Stimulated activated CD4-positive, alpha-beta T cell treated with anti-CD3 and anti-CD28 coated beads, Interleukin-15, amount 100 ng/mL, for 48 hours (primary cell): Measurements from ENCODE around the gene SIAH2.

ENCODE experiments used
- DNase-seq, 2 donors: peaks; one replicate each; pipeline ENCODE4 v3.0.0-alpha.2; 2020; ENCODE audit warnings: low read depth in 2 of 2

The SIAH2 gene

GRCh38 chr3:150775001-150775599 lies 12.1 kb upstream of the SIAH2 start:
- no peak for DNase-seq

DNA sequence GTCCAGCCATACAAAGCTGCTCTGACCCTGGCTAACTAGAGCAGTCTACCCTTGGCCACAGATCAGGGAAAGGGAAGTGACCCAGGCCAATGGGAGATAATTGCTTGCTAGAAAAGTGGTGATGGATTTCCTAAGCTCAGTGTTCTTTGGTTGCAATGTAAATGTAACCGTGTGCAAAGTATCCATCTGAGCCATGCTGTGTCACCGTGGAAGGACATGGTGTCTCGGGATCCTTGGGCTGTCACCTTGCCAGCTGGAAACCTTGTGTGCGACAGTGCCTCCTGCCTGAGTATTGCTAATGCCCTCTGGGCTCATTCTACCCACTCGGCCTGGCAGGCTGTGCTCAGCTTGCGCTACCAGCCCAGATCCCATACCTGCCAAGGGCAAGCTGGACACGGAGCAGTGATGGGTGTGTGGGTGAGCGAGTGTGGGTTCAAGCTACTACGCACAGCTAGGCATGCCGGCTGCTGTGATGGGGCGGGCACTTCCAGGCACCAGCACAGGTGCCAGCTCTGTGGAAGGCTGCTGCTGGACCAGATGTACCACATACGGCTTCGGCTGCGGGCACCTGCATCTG lies 10.7 kb upstream of the SIAH2 start:
- no peak for DNase-seq

GRCh38 chr3:150771600-150771999 lies 8.6 kb upstream of the SIAH2 start:
- DNase-seq, result no peak

DNA sequence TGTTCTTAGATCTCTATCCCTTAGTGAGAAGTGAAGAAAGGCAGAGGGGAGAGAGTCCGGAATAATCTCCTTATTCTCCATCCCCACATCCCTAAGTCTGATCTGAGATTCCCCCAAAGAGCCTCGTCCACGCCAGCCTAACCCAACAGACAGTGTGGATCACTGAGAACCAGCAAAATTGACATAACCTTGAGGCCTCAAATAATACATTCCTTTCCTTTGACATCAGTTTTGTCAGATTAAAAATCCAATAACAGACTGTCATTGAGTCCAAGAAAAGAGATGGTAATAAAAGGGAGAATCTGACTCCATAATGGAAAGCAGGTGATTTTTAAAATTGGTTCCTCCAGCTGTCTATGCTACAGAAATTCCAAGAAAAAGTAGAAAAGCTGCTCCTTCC lies 7.7 kb upstream of the SIAH2 start:
- DNase-seq, result no peak

DNA sequence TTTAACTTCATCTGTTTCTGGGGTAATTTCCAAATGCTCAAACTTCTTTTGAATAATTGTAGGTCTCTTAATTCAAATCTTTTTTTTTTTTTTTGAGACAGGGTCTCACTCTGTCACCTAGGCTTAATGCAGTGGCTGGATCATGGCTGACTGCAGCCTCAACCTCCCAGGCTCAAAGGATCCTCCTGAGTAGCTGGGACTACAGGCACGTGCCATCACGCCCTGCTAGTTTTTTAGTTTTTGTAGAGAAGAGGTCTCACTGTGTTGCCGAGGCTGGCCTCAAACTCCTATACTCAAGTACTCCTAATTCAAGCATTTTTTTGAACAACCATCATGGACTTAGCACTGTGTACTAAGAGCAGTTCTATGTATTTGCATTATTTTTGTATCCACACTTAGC lies 3.8 kb upstream of the SIAH2 start:
- DNase-seq, result no peak

GRCh38 chr3:150765949-150766720 lies 3.2 kb upstream of the SIAH2 start:
- no peak for DNase-seq

DNA sequence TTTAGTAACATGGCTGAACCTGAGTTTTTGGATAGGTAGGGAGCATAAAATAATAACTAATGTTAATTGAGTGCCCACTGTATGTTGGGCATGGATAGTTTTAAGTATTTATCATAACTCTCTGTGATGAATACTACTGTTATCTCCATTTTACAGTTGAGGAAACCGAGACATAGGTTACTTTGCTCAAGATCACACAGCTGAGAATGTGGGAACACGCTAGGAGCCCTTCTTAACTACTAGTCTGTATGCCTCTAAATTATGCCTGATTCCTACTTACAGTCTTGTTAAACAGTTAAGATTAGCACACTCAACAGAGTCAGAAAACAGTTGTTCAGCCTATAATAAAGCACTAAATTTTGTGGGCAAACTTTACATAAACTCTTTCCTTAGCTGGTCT lies 2.0 kb upstream of the SIAH2 start:
- no peak for DNase-seq

GRCh38 chr3:150764566-150764965 lies 1.6 kb upstream of the SIAH2 start:
- DNase-seq, result no peak

- peak; percentile 20 to 28 for DNase-seq
Observed at GRCh38 chr3:150763841-150764483, 993 bp upstream of the SIAH2 start.

GRCh38 chr3:150762662-150763121 lies 277 bp downstream of the SIAH2 start:
- no peak for DNase-seq

DNA sequence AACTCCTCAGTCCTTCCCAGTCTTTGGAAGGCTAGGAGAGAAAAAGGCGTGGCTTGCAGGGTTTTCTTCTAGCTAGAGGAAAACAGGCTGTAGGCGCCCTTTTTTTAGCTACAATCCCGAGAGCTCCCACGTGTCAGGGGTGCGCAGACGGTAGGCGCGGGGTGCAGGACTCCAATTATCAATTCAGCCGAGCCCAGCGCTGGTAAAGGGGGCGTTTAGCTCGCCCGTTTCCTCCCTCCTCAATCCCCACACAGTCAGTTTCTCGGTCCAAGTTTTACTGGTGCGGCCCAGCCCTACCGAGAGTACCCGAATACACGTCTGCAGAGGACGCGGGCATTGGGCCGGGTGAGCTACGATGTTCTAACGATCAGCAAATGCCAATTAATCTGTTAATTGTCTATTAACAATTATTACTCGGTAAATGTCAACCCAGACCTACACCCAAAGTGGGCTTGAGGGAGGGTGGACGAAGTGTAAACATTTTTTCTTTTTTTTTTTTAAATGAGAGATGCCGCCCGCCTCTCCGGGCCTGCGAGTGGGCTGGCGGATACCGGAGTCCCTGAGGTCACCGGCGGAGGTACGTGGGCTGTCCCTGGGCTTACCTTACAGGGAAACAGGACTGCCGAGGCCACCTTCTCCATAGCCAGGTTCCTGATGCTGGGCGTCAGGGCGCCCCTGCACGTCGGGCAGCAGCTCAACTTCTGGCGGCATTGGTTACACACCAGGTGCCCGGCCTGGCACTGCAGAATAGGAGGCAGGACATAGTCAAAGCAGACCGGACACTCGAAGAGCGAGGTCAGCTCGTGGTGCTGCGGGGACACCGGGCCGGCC lies 923 bp downstream of the SIAH2 start:
- DNase-seq, result peak in 1 of 2 donors; percentile 14

DNA sequence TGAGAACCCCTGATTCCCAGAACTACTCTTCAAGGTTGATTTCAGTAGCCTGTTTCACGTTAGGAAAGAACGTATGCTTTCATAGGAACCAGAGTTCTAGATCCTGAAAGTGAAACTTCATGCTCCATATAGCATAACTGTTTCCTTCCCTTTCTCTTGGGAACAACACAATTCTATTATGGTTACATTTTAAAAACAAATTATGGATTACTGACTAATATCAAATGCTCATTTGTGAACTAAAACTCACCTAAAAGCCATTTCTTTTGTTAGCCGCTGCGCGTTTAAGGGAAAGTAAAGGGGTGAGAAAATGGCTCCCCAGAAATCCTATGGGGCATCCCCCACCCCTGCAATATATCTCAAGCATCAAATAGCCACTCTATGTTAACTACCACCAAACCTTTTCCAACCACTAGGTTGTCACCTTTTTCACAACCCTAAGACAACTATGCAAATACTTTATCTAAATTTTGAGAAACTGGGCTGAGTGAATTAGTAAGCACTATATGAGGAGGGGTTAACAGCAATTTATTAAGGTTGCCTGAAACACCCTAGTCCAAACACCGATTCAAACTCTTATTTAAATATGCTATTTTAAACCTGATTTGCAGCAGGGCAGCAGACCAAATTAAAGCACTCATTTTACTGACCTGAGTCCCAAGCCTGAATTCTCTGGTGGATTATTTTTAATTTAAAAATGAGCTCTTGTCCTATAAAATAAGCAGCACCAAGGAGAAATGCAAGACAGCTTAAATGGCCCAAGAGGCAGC lies 2.4 kb downstream of the SIAH2 start:
- peak; percentile 46 to 52 for DNase-seq

DNA sequence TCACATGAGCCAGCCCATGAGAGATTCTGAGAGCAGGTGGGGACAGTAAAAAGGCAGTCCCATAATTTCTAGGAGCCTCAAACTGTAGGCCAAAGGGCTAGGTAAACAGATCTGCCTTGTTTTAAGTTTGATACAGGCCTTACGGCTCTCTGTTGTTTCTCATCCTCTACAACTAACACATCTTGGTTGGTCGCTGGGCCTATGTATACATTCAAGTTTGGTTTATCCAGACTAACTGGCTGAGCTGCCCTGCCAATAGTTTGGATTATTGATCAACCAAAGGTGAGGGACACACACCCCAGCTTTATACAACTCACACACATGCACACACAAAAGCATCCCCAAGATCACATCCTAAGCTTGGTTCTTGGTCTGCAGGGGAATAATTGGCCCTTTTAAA lies 3.0 kb downstream of the SIAH2 start:
- no peak for DNase-seq

DNA sequence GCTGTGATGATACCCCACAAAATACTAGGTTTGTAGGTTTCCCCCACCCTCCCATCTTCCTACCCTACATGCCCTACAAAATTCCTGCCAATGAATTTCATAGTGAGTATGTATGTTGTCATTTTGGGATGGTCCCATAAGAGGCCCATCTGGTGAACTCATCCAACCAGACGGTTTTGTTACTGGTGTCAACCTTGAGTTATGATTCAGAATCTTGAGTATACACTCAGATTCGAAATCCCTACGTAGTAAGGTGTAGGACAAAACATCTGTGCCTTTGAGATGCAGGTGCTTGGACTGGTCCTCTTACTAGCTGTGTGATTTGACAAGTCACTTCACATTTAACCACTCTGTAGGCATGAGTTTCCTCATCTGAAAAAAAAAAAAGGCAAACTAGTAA lies 3.6 kb downstream of the SIAH2 start:
- DNase-seq, result no peak

- no peak for DNase-seq
Observed at GRCh38 chr3:150757768-150758167, 5.2 kb downstream of the SIAH2 start.

GRCh38 chr3:150757364-150757763 lies 5.6 kb downstream of the SIAH2 start:
- no peak for DNase-seq

DNA sequence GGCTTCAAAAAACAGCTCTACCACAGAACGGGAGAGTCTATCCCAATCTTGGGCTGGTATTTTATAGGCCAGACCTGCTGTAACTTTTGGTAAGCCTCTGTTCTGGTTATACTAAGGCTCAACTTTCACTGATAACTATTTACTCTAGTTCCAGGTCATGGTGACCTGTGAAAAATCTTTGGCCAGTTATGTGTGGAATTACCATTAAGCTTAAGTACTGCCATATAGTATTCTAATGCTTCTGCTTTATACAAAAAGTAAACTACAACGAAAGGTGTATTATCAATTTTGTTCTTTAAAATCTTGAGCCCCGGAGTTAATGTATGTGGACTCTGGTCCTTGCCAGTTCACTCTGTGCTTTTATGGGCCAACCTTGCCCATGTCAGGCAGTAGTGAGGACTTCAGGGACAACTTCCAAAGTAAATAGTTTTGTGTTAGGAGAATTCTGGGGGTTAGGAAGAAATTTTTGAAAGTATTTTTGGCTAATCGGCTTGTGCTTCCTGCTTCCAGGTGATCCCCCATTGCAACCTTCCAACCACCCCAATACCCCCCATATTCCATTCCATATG lies 6.4 kb downstream of the SIAH2 start:
- no peak for DNase-seq

- DNase-seq, result no peak
Observed at GRCh38 chr3:150755902-150756301, 7.1 kb downstream of the SIAH2 start.

- no peak for DNase-seq
Observed at GRCh38 chr3:150754896-150755295, 8.1 kb downstream of the SIAH2 start.

DNA sequence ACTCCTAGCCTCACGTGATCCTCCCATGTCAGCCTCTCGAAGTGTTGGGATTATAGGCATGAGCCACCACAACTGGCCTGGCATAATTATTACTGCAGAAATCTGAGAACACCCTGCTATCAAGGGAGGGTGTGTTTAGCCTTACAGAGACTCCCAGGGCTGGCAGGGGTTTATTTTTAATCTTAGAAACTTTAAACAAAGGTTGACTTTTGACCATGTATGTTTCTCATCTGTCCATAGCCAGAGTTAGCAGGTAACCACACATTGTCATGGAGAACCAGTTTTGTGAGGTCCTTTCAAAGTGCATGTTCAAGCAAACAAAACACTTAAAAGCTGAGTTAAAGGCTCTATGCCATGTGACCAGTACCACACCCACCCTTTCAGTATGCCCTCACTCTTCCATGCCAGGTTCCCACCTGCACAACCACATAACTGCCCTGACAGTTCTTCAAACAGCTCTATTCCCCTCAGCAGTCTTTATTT lies 11.1 kb downstream of the SIAH2 start:
- DNase-seq, result no peak
